HG03460 (cell line): ENCODE data around the gene CRYBG3.

Source experiments
- ATAC-seq: cut with Tn5 transposase; IDR thresholded peaks from one replicate; pipeline ENCODE4 v1.9.1; 2021; ENCODE audit not compliant: unreplicated experiment

CRYBG3 gene

GRCh38 chr3:97939401-97939800, 117.6 kb downstream of the CRYBG3 start:
- ATAC-seq: no peak

DNA sequence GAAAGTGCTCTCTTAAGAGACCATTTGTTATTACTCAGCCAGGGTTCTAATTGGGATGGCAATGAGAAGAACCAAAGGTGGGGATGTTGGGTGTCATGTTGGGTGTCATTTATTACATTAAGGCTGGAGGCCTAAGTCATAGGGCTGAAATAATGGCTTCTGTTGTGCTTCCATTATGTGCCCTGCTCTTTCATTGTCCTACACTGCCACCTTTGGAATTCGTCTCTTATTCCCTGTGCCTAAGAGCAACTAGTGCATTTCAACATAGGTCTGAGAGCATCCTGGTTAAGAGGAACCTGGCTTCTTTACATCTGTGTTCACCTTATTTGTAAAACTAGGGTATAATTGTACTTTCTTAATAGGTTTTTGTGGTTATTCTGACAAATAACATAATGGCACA, 118.2 kb downstream of the CRYBG3 start:
- ATAC-seq: no peak

DNA sequence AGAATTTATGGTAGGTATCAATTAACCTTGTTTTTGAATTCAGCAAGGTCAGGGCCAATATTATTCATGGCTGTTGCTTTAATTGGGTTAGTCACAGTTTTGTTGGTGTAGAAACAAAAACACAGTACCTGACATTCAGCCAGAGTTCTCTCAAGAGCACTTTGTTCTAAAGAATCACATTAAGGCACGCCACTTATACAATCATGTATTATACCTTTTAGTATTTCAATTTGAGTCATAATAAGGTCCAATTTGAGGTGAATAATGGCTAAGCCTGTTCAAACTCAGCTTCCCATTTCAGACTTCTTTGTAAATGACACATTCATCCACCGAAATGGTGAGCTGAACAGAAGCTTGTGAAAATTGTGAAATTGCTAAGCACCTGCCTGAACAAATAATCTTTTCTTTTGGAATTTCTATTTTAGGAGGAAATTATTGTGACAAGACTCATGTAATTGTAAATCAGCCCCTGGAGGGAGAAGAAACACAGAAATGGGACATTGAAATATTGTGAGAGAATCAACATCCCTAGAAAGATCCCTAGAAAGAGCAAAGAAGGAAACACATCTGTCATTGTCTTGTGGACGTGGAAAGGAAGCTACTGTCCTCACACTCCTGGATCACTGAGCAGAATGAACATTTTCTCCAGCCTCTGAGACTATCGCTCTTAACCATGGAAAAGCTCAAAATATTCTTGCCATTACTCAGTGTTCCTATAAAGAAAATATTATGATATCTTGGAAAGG, 121.2 kb downstream of the CRYBG3 start:
- no peak for ATAC-seq

- ATAC-seq: no peak
Observed at GRCh38 chr3:97948351-97949109, 126.7 kb downstream of the CRYBG3 start.

DNA sequence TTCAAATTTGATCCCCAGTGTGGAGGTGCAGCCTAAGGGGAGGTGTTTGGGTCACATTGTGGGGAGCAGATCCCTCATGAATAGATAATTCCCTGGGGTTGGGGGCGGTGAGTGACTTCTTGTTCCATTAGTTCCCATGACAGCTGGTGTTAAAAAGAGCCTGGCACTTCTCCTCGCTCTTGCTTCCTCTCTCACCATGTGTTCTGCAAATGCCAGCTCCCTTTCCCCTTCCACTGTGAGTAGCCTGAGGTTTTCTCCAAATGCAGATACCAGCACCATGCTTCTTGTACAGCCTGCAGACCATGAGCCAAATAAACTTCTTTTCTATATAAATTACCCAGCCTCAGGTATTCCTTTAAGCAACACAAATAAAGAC, 127.3 kb downstream of the CRYBG3 start:
- no peak for ATAC-seq

- no peak for ATAC-seq
Observed at GRCh38 chr3:97949743-97950142, 127.9 kb downstream of the CRYBG3 start.

DNA sequence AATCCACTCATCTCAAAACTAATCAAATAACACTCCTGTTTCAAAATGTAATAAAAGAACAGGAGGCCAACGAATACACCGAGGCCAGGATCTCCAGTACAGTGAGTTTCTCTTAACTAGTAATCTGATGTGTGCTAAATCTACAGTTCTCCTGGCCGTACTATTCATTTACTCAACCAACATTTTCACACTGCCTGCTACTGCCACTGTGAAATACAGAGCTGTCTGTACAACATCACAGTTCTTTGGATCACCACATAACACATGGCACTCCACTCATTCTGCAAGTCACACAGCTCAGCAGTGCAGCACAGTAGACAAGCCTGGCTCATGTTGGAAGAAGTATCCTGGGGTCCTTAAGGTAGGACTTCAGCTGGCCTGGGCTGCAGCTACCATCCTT, 128.5 kb downstream of the CRYBG3 start:
- no peak for ATAC-seq

- no peak for ATAC-seq
Observed at GRCh38 chr3:97952280-97952679, 130.5 kb downstream of the CRYBG3 start.

DNA sequence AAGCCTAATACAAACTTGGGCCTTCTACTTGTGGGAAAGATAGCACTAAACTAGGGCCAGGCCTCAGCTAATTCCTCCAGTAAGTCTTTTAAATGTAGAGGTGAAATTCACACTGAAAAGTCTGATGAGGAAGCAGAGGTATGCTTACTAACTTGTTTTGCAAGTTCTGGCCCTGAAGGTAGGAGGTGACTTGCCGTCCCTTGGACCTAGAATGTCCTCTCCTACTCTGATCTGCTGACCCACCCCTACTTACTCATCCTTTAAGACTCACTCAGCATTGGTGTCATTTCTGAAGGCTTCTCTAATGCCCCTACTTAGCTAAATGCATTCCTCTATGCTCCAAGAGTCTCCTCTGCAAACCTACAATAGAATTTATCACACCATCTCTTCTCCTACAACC, 131.1 kb downstream of the CRYBG3 start:
- no peak for ATAC-seq

DNA sequence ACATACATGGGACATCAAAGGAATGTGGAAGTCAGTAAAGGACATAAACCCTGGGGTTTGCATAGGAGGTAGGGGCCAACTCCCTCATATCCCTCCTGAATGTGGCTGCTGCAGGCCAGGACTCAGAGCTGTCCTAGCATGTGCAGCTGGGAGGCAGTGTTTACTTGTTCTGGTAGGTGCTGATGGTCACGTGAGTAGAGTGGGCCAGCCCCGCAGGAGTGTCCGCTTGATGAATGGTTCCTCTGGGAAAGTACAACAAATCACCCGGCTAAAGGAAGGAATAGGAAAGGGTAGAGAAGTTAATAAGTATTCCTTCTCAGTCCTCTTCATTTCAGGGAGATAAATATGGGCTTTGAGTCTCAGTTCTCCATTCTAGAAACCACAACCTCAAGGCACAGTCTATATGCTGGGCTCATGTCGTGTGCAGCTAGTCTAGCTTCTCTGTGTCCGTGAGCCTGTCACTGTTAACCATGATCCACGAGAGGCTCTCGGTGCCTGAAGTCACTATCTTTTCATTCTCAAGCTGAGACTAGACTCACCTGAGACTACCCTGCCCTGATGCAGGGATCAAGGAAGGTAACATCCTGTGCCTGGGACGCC, 132.5 kb downstream of the CRYBG3 start:
- peak; percentile 71 for ATAC-seq

DNA sequence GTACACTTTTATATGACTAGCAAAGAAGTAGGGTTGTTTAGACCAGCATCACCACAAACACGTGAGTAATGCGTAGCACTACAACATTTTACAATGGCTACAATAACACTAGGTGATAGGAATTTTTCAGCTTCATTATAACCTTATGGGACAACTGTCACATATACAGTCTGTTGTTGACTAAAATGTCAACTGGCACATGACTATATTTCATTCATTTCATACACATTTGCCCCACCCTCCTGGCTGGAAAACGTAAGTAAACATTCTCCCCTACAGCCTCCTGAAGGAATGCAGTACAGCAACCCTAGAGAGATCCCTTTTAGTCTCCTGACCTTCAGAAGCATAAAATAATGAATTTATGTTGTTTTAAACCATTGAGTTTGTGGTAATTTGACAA, 134.2 kb downstream of the CRYBG3 start:
- no peak for ATAC-seq

- no peak for ATAC-seq
Observed at GRCh38 chr3:97957617-97958311, 136.0 kb downstream of the CRYBG3 start.

- ATAC-seq: no peak
Observed at GRCh38 chr3:97958396-97958795, 136.6 kb downstream of the CRYBG3 start.

- ATAC-seq: no peak
Observed at GRCh38 chr3:97958796-97959195, 137.0 kb downstream of the CRYBG3 start.

DNA sequence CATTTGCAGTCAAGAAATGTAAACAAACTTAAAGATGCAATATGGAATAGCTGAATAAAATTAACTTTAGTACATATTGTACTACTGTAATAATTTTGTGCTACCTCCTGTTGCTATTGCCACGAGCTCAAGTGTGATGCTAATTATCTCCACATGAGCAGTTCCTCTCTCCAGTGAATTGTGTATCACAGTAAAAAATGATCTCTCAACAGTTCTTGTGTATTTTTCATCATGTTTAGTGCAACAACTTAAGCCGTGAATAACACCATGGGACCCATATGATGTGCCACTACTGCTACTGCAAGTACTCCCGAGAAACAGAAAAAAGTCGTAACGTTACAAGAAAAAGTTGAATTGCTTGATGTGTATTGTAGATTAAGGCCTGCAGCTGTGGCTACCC, 138.1 kb downstream of the CRYBG3 start:
- ATAC-seq: no peak

- ATAC-seq: no peak
Observed at GRCh38 chr3:97960551-97960950, 138.7 kb downstream of the CRYBG3 start.

- ATAC-seq: no peak
Observed at GRCh38 chr3:97960993-97961766, 139.4 kb downstream of the CRYBG3 start.

GRCh38 chr3:97967966-97968365, 146.2 kb downstream of the CRYBG3 start:
- no peak for ATAC-seq

DNA sequence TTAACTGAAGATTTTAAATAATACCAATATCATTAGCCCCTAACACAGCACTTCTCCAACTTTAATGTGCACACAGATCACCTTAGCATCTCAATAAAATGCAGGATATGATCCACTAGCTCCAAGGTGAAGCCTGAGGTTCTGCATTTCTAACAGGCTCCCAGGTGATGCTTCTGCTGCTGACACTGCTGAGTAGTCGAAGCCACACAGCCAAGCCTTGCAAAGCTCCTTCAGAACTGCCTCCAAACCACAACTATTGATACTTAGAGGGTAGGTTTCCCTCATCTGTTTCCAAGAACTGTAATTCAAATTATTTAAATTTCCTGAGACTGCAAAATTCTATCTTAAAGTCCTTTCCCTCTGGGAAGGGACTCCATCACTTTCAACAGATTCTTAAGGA, 146.6 kb downstream of the CRYBG3 start:
- ATAC-seq: no peak

- no peak for ATAC-seq
Observed at GRCh38 chr3:97969541-97969940, 147.7 kb downstream of the CRYBG3 start.

DNA sequence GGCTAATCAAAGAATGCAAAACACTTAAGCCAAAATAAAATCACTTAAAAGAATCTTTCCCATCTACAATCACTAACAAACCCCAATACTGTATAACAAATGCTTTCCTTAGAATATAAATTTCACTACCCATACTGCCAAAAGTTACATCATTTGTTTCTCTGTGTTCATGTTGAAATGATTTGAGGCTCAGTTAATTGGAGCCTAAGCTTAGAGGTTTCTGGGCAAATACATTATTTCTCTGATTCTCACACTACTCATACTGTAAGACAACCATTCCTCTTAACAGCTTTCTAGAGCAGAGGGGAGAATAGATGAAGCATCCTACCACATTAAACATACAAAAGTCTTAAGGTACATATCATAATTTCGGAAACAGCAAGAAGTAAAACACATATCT, 148.3 kb downstream of the CRYBG3 start:
- no peak for ATAC-seq
